HUES6 (cell line): Measurements from ENCODE around the gene PCIF1.

Experiments
- H3K27ac ChIP-seq: 2 replicates; pipeline ENCODE4 v1.7.0; 2013; ENCODE audit warnings: low read depth, mild to moderate bottlenecking, low read length, inconsistent platforms
- H3K27me3 ChIP-seq: 2 replicates; pipeline ENCODE4 v1.6.1; 2013; ENCODE audit warnings: low read length; ENCODE audit not compliant: control insufficient read depth, insufficient read depth
- H3K36me3 ChIP-seq: 2 replicates; pipeline ENCODE4 v1.6.1; 2013; ENCODE audit warnings: low read length; ENCODE audit not compliant: control insufficient read depth, insufficient read depth
- H3K4me1 ChIP-seq: 2 replicates; pipeline ENCODE4 v1.6.1; 2013; ENCODE audit warnings: low read length; ENCODE audit not compliant: control insufficient read depth, insufficient read depth
- H3K4me3 ChIP-seq: 2 replicates; pipeline ENCODE4 v1.5.1; 2013; ENCODE audit warnings: low read depth, low read length
- H3K9ac ChIP-seq: one replicate; pipeline ENCODE4 v1.6.1; 2013; ENCODE audit warnings: mild to moderate bottlenecking, low read length
- H3K9me3 ChIP-seq: 2 replicates; pipeline ENCODE4 v1.6.1; 2013; ENCODE audit warnings: low read depth, low read length; ENCODE audit not compliant: control insufficient read depth, insufficient read depth

The PCIF1 gene

DNA sequence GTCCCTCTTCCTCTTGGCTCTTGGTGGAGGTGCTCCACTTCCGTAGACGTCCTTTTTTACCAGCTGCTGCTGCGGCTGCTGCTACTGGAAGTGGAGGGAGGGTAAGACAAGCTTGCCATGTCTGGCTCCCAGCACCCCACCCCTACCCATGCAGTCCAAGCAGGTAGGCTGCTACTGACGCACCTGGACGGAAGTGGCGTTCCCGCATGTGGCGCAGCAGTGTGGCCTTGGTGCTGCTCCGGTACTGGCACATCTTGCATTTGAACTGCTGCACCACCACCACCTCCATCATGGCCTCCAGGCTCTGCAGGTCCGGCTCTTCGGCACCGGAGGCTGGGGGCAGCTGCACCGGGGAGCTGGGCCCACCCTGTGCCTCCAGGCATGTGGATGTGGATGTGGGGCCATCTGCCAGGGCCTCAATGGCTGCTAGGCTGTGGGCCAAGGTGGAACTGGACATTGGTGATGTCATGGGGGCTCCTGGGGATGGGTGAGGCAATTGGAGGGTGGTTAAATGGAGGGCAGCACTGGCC lies 33.1 kb downstream of the PCIF1 start:
- no peaks in the 10 kb centered on the region for H3K9me3 ChIP-seq
- H3K4me1 ChIP-seq: peaks cover 14% of the 10 kb centered on the region
- H3K36me3 ChIP-seq: peaks cover 58% of the 10 kb centered on the region
- H3K27ac ChIP-seq: no peak overlapping the region
- no peaks in the 10 kb centered on the region for H3K27me3 ChIP-seq
- no peak overlapping the region for H3K9ac ChIP-seq
- H3K4me3 ChIP-seq: no peak overlapping the region

DNA sequence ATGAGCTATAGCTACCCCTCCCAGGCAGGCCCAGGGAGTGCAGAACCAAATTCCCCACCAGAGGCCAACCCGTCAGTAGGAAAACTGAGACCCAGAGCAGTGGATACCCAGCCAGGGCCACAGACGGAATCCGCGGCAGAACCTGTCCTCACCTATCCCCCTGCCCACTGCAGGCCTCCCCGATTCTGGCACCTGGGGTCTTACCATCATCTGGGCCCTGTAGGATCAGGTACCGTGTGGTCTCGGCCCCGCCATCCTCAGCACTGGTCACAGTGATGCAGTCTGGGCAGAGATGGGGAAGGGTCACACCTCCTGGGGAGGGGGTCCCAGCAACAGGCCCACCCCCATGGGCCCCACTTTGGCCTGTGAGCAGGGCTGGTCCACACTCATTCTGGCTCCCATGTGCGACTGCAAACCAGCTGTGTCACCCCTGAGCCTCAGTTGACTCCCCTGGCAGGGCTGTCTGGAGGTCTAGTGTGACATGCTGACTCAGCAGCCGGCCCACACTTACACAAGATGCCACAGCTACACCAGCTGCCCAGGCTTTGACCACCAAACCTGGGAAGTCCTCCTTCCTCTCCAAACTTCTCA lies 33.7 kb downstream of the PCIF1 start:
- Histone ChIP-seq H3K9me3 (no peaks in the 10 kb centered on the region), H3K4me1 (peaks cover 16% of the 10 kb centered on the region), H3K27me3 (no peaks in the 10 kb centered on the region), H3K27ac (no peak overlapping the region), H3K9ac (no peak overlapping the region), H3K36me3 (peaks cover 55% of the 10 kb centered on the region), H3K4me3 (no peak overlapping the region)

DNA sequence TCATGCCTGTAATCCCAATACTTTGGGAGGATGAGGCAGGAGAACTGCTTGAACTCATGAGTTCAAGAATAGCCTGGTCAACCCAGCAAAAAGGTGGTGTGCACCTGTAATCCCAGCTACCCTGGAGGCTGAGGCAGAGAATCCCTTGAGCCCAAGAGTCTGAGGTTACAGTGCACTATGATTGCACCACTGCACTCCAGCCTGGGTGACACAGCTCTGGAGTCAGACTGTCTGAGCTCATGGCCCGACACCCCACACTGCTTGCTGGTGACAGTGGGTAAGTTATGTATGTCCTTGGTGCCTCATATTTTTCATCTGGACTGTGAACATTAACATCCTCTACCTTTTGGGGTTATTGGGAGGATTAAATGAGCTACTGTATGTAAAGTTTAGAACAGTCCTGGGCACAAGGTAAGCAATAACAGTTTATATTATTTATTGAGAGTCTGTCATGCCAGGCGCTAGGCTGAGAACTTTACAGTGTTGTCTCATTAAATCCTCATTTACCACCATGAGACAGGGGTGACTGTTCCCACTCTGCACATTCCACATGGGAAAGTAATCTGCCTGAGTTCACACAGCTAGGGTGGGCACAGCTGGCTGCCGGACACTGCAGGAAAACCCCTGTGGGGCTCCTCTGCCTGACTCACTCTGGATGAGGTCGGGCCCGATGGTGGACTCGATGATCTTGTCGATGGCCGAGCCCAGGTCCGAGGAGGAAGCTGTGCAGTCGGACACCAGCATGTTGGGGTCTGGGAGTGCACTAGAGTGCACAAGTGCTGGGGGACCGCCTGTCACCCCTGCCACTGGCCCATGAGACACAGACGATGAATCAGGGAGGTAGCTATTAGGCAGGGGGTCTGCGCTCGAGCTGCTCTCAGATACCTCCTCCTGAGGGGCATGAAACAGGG lies 34.6 kb downstream of the PCIF1 start:
- Histone ChIP-seq H3K9me3 (no peaks in the 10 kb centered on the region), H3K9ac (no peak overlapping the region), H3K4me1 (peaks cover 16% of the 10 kb centered on the region), H3K4me3 (no peak overlapping the region), H3K36me3 (peaks cover 46% of the 10 kb centered on the region), H3K27me3 (no peaks in the 10 kb centered on the region), H3K27ac (peak overlapping the region; percentile 59; the same call in 1 of the 2 replicates)

DNA sequence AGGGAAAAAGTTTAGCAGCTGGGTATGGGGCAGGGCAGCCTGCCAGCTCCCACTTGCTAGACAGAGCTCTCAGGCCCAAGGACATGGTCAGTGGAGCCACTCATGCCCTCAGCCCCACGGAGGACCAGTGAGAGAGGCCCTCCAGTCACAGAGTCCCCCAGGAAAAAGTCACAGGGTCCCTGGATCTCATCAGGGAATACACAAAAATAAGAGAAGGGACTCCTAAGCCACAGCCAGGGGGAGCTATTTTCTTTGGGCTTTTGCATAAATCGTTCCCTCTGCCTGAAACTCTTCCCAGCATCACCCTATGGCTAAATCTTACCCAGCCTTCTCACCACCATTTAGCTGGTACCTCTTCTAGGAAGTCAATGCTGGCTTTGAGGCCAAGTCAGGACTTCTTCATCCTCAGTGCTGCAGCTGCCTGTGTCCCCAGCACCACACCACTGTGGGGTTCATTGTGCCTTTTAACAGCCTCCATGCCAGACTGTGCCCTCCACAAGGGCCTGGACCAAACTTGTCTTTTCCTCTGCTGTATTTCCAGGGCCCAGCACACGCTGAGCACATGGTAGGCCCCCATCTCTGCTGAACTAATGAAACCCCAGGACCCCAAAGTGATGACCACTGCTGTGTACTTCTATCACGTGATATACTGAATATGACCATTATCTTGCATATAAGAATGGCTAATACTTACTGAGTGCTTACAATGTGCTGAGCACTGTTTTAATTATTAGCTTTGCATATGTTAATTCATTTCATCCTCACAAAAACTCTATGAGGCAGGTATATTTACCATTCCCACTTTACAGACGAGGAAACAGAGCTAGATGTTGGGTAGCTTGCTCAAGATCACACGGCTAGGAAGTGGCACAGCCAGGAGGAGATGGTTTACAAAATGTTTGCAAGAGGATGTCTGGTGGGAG lies 35.5 kb downstream of the PCIF1 start:
- Histone ChIP-seq H3K9ac (no peak overlapping the region), H3K4me3 (peak overlapping the region; percentile 80; the same call in 1 of the 2 replicates), H3K4me1 (peaks cover 16% of the 10 kb centered on the region), H3K9me3 (no peaks in the 10 kb centered on the region), H3K27ac (peak overlapping the region; percentile 59; the same call in 1 of the 2 replicates), H3K27me3 (no peaks in the 10 kb centered on the region), H3K36me3 (peaks cover 40% of the 10 kb centered on the region)

DNA sequence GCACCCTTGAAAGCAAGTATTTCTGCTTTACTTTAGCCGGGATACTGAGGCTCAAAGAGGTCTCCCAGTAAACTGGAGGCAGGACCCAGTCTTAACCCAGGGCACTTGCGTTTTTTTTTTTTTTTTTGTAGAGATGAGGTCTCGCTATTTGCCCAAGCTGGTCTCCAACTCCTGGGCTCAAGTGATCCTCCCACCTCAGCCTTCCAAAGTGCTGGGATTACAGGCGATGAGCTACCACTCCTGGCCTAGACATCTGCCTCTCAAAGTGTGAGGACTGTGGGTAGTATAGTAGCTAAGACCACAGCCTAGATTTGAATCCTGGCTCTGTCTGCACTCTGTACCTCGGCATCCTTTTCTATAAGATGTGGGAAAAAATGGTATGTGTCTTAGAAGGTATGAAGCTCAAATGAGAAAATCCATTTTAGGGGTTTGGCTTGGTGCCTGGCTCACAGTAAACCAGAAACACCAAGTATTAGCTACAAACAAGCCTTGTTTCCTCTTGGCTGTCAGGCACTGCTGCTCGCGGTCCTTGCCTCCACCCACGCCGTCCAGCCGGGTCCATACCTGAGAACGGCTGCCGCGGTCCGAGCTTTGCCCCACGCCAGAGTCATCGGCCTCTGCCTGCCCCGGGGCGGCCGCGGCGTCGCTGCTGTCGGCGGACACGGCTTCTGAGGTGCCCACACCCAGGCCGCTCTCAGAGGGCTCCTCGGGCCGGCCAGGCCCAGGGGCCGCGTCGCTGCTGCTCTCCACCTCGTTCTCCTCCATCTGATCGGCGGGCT lies 36.4 kb downstream of the PCIF1 start:
- peaks cover 31% of the 10 kb centered on the region for H3K36me3 ChIP-seq
- H3K4me3 ChIP-seq: peak overlapping the region; percentile 80
- H3K9me3 ChIP-seq: no peaks in the 10 kb centered on the region
- peaks cover 16% of the 10 kb centered on the region for H3K4me1 ChIP-seq
- H3K27me3 ChIP-seq: no peaks in the 10 kb centered on the region
- peak overlapping the region; percentile 99; the same call in 1 of the 2 replicates for H3K27ac ChIP-seq
- peak overlapping the region; percentile 96 for H3K9ac ChIP-seq

DNA sequence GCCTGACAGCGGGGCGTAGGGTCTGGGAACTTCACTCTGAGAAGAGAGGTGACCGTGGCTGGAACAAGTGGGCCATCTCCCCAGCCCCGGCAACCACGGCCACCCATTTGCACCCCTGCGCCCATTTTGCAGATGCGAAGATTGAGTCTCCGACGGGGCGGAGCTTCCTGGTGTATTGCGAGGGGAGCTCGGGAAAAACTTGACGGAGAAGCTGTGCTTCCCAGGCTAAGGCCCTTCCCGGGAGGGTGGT lies 36.9 kb downstream of the PCIF1 start:
- Histone ChIP-seq H3K27me3 (no peaks in the 10 kb centered on the region), H3K27ac (peak overlapping the region; percentile 99), H3K9ac (peak overlapping the region; percentile 96), H3K4me1 (peaks cover 16% of the 10 kb centered on the region), H3K36me3 (peaks cover 27% of the 10 kb centered on the region), H3K4me3 (peak overlapping the region; percentile 80), H3K9me3 (no peaks in the 10 kb centered on the region)

DNA sequence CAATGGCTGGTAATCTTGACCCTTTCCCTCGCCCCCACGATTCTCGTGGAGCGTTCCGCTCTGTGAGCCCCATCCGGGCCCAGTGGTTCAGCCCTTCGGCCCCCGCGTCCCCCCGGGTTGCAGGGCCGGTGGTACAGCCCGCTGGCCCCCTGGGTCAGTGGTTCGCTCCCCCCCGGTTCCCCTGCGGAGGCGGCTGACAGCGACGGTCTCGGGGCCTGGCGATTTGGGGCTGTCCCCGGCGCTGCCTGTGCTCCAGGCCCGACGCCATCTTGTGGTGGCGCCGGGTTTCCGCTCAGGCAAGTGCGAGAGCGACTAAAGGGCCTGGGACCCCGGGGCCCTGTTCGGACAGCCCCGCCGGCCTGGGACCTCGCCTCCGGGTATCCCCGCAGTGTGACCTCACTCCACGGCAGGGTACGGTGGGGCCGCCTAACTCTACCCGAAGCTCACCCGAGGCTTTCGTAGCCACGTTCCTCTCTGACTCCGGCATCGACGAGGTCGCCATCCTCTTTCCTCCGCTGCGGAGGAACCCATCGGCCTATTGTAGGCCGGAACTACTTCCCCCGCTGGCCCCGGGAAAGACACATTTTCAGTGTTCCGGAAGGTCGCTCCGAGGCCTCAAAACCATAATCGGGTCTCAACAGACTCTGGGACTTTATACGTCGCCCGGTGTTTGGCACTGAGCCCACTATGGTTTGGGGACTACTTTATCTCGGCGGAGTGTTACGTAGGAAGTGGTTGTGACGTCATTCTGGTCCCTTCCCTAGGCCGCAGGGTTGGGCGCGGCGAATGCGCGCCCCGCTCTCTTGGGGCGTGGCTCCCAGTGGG lies 37.4 kb downstream of the PCIF1 start, which contains the start of gene ZNF335:
Gene ZNF335 (minus strand): TSS at position 529 of the 825 bp plus-strand sequence. CDS start 793 bp downstream, outside the sequence.
- H3K4me1 ChIP-seq: peaks cover 16% of the 10 kb centered on the region
- H3K9ac ChIP-seq: peak within 1 kb of the TSS; percentile 96
- H3K9me3 ChIP-seq: no peaks in the 10 kb centered on the region
- H3K27me3 ChIP-seq: no peaks in the 10 kb centered on the region
- peaks cover 26% of the 10 kb centered on the region for H3K36me3 ChIP-seq
- peak within 1 kb of the TSS; percentile 99 for H3K27ac ChIP-seq
- H3K4me3 ChIP-seq: peak within 1 kb of the TSS; percentile 80

DNA sequence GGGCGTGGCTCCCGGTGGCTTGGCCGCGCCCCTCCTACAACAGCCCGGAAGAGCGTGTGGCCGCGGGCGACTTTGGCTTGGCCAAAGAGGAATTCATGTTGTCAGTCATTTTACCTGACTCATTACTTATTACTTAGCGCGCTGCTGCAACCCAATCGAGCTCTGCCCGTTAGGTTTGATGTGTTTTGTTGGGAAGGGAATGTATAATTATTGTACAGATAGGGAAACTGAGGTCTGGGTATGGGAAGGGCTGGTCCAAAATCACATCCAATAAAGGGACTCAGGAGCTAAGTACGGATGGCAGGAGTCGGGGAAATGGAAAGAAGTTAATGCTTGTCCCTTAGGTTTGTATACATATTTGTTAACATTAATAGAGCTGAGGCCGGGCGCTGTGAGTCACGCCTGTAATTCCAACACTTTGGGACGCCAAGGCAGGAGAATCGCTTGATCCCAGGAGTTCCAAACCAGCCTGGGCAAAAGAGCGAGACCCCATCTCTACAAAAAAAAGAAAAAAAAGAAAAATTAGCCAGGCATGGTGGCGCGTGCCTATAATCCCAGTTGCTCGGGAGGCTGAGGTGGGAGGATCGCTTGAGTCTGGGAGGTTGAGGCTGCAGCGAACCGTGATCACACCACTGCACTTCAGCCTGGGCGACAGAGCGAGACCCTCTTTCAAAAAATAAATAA lies 38.2 kb downstream of the PCIF1 start:
- H3K9me3 ChIP-seq: no peaks in the 10 kb centered on the region
- peak overlapping the region; percentile 96 for H3K9ac ChIP-seq
- H3K36me3 ChIP-seq: peaks cover 19% of the 10 kb centered on the region
- H3K27ac ChIP-seq: peak overlapping the region; percentile 99
- H3K27me3 ChIP-seq: no peaks in the 10 kb centered on the region
- H3K4me3 ChIP-seq: peak overlapping the region; percentile 80
- peaks cover 16% of the 10 kb centered on the region for H3K4me1 ChIP-seq

DNA sequence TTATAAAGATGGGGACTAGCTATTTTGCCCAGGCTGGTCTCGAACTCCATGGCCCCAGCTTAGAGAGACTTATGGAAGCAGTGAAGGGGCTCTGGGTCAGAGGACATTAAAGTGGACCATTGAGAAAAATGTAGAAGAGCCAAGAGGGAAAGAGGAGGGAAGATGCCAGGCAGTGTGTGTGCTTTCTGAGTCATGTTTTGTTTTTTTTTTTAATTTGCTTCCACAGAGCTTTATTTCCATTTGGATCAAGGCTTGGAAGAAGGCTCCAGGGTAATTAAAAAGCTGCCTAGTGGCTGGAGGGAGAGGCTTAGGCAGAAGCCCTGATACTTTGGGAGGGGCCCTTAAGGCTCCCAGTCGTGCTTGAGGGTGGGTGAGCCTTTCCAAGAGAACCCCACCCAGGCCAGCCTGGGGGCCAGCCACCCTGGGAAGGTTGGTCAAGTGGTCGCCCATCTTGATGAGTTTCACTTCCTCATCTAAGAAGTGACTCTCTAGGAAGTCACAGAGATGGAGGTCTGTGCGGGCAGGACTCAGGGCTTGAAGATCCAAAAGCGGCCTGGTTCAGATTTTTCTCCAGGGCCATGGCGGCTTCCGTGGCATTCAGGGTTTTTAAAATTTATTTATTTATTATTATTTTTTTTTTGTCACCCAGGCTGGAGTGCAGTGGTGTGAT lies 40.5 kb downstream of the PCIF1 start:
- Histone ChIP-seq H3K4me3 (no peak overlapping the region), H3K9me3 (no peaks in the 10 kb centered on the region), H3K4me1 (peaks cover 14% of the 10 kb centered on the region), H3K36me3 (no peaks in the 10 kb centered on the region), H3K9ac (no peak overlapping the region), H3K27me3 (no peaks in the 10 kb centered on the region), H3K27ac (no peak overlapping the region)
